Liver (tissue), 9 donors: ENCODE results near the gene SLC9C2. TPM values are rescaled to one million over a fixed set of nuclear protein-coding genes. Genes with fewer than 3 reads are reported as not detected.

Experiments used
- DNase-seq: peaks from one replicate; pipeline ENCODE4 v3.0.0-alpha.2; 2017; ENCODE audit warnings: low spot score
- H3K27ac ChIP-seq, 2 donors: one replicate each; pipeline ENCODE4 v1.7.0; 2013; ENCODE audit warnings: inconsistent platforms in 2 of 2, low read length in 2 of 2, control low read depth in 1 of 2, low read depth in 1 of 2, mild to moderate bottlenecking in 1 of 2
- H3K27me3 ChIP-seq, 4 donors: one replicate each; pipeline versions ENCODE4 v1.6.1 to v1.7.0; 2013; ENCODE audit warnings: low read length in 3 of 4, inconsistent platforms in 1 of 4, mild to moderate bottlenecking in 1 of 4, moderate library complexity in 1 of 4; ENCODE audit not compliant: control insufficient read depth in 4 of 4, insufficient read depth in 4 of 4
- H3K36me3 ChIP-seq, 4 donors: one replicate each; pipeline versions ENCODE4 v1.6.1 to v1.7.0; 2013; ENCODE audit warnings: low read length in 3 of 4, mild to moderate bottlenecking in 3 of 4, low read depth in 1 of 4, moderate library complexity in 1 of 4; ENCODE audit not compliant: control insufficient read depth in 4 of 4, insufficient read depth in 3 of 4
- H3K4me1 ChIP-seq, 4 donors: one replicate each; pipeline versions ENCODE4 v1.6.1 to v1.7.0; 2013; ENCODE audit warnings: low read length in 3 of 4, mild to moderate bottlenecking in 3 of 4, moderate library complexity in 1 of 4; ENCODE audit not compliant: control insufficient read depth in 4 of 4, insufficient read depth in 4 of 4
- H3K4me3 ChIP-seq, 3 donors: one replicate each; pipeline versions ENCODE4 v1.6.1 to v1.7.0; 2013; ENCODE audit warnings: low read length in 3 of 3, control low read depth in 1 of 3, low read depth in 1 of 3, mild to moderate bottlenecking in 1 of 3
- H3K9ac ChIP-seq, 2 donors: one replicate each; pipeline ENCODE4 v1.7.0; 2013; ENCODE audit warnings: low read length in 2 of 2, mild to moderate bottlenecking in 2 of 2, moderate library complexity in 2 of 2, control low read depth in 1 of 2, low read depth in 1 of 2
- H3K9me3 ChIP-seq, 4 donors: one replicate each; pipeline versions ENCODE4 v1.6.1 to v1.7.0; 2013; ENCODE audit warnings: low read length in 3 of 4; ENCODE audit not compliant: control insufficient read depth in 4 of 4
- ATF3 ChIP-seq: IDR thresholded peaks from 2 replicates; pipeline ENCODE4 v1.6.1; 2016; ENCODE audit warnings: antibody characterized with exemption
- CTCF ChIP-seq: fragments of 150-350 bp; IDR thresholded peaks from 2 replicates; pipeline ENCODE4 v1.5.1; 2017; ENCODE audit warnings: improper control_type of control experiment, low read depth, low read length; ENCODE audit not compliant: missing input control
- EGR1 ChIP-seq, 2 donors: IDR thresholded peaks; 2 replicates each; pipeline ENCODE4 v1.6.1; 2016 to 2018; ENCODE audit warnings: antibody characterized with exemption in 2 of 2, low read depth in 2 of 2
- FOXA2 ChIP-seq: IDR thresholded peaks from 2 replicates; pipeline ENCODE4 v1.6.1; 2016; ENCODE audit warnings: antibody characterized with exemption
- HNF4A ChIP-seq, 2 donors: conservative IDR thresholded peaks; 2 replicates each; pipeline ENCODE4 v1.6.1; 2016; ENCODE audit warnings: antibody characterized with exemption in 2 of 2, mild to moderate bottlenecking in 2 of 2
- HNF4G ChIP-seq: IDR thresholded peaks from 2 replicates; pipeline ENCODE4 v1.6.1; 2016; ENCODE audit warnings: antibody characterized with exemption
- JUND ChIP-seq, 2 donors: IDR thresholded peaks; 2 replicates each; pipeline ENCODE4 v1.6.1; 2016; ENCODE audit warnings: antibody characterized with exemption in 2 of 2
- MAX ChIP-seq: IDR thresholded peaks from 2 replicates; pipeline ENCODE4 v1.6.1; 2016; ENCODE audit warnings: antibody characterized with exemption
- NR2F2 ChIP-seq: IDR thresholded peaks from 2 replicates; pipeline ENCODE4 v1.6.1; 2016; ENCODE audit warnings: antibody characterized with exemption
- RAD21 ChIP-seq, 2 donors: IDR thresholded peaks; 2 replicates each; pipeline ENCODE4 v1.6.1; 2016; ENCODE audit warnings: antibody characterized with exemption in 2 of 2, mild to moderate bottlenecking in 2 of 2
- REST ChIP-seq: IDR thresholded peaks from 2 replicates; pipeline ENCODE4 v1.6.1; 2016; ENCODE audit warnings: antibody characterized with exemption, mild to moderate bottlenecking
- RXRA ChIP-seq, 2 donors: IDR thresholded peaks; 2 replicates each; pipeline ENCODE4 v1.6.1; 2017 to 2018; ENCODE audit warnings: antibody characterized with exemption in 2 of 2, mild to moderate bottlenecking in 1 of 2
- SP1 ChIP-seq: IDR thresholded peaks from 2 replicates; pipeline ENCODE4 v1.6.1; 2018; ENCODE audit warnings: antibody characterized with exemption, mild to moderate bottlenecking
- TAF1 ChIP-seq: conservative IDR thresholded peaks from 2 replicates; pipeline ENCODE4 v1.6.1; 2016; ENCODE audit warnings: antibody characterized with exemption, mild to moderate bottlenecking
- YY1 ChIP-seq: IDR thresholded peaks from 2 replicates; pipeline ENCODE4 v1.6.1; 2016; ENCODE audit warnings: antibody characterized with exemption, mild to moderate bottlenecking
- ZBTB33 ChIP-seq: IDR thresholded peaks from 2 replicates; pipeline ENCODE4 v1.6.1; 2016; ENCODE audit warnings: antibody characterized with exemption
- WGBS: extraction: QIAGEN DNeasy Blood & Tissue Kit; methylation state at CpG from one replicate; pipeline ENCODE4 v1.1.7; 2013; 5-methylcytosine and 5-hydroxymethylcytosine counted together
- polyA plus RNA-seq, 2 donors: library from polyadenylated mRNA; stranded (reverse) in 1 of 2; unstranded in 1 of 2; fragments of 200-250 nt in 1 of 2; fragments of >200 nt in 1 of 2; fragmentation: Nextera tagmentation in 1 of 2; extraction: Ambion mirVana in 1 of 2; gene quantifications; one replicate each; pipeline versions ENCODE4 v1.2.1 to v1.2.3, GENCODE V29; 2013 to 2015
- total RNA-seq, 2 donors: library from RNA; depleted of rRNA; stranded (reverse); fragments of >200 nt; gene quantifications; one replicate each; pipeline ENCODE4 v1.2.3, GENCODE V29; 2014
- donor health status: healthy.
- donor health status: healthy.
- donor health status: healthy.
- donor health status: healthy.
- donor health status: healthy.

Gene SLC9C2
- total and polyA plus RNA-seq, 4 donors, result not detected

- Histone ChIP-seq H3K9me3 (no peaks in the 10 kb centered on the region), H3K27me3 (no peaks in the 10 kb centered on the region), H3K36me3 (no peaks in the 10 kb centered on the region), H3K27ac (no peak overlapping the region), H3K9ac (no peak overlapping the region), H3K4me1 (peaks cover 1 to 31% (median 17%) of the 10 kb centered on the region in 4 donors), H3K4me3 (no peak overlapping the region)
- no peak for DNase-seq
- WGBS, result 47% methylated on average over 1 of the region's 1 CpG
- TF ChIP-seq NR2F2 (no peak), SP1 (no peak), RAD21 (IDR thresholded peaks at IDR 0.05) (no peak), ZBTB33 (no peak), HNF4A (conservative IDR thresholded peaks at IDR 0.05) (no peak), YY1 (no peak), JUND (IDR thresholded peaks at IDR 0.05) (no peak), EGR1 (IDR thresholded peaks at IDR 0.05; ENCODE audit: low read depth in 2 of 2) (no peak), ATF3 (no peak)
Observed at GRCh38 chr1:173525926-173526325, 76.9 kb downstream of the SLC9C2 start.

- TF ChIP-seq HNF4A (conservative IDR thresholded peaks at IDR 0.05), result peak; percentile 77 to 81
- no peak for TF ChIP-seq YY1
- peak; percentile 84 for TF ChIP-seq SP1
- TF ChIP-seq JUND (IDR thresholded peaks at IDR 0.05), result no peak
- peak; percentile 27 for TF ChIP-seq ZBTB33
- no peak for TF ChIP-seq TAF1
- peak; percentile 71 for TF ChIP-seq HNF4G
- peak; percentile 66 for TF ChIP-seq REST
- TF ChIP-seq NR2F2, result no peak
- peak; percentile 80 to 85 for TF ChIP-seq RXRA (IDR thresholded peaks at IDR 0.05)
- peak; percentile 37 for TF ChIP-seq FOXA2
- no peak for TF ChIP-seq EGR1 (IDR thresholded peaks at IDR 0.05; ENCODE audit: low read depth in 2 of 2)
- TF ChIP-seq MAX, result peak; percentile 25
- TF ChIP-seq CTCF, result no peak
- TF ChIP-seq RAD21 (IDR thresholded peaks at IDR 0.05), result peak; percentile 10 to 22
- H3K27ac ChIP-seq, result peak overlapping the region; percentile 72 to 86
- H3K27me3 ChIP-seq, result no peaks in the 10 kb centered on the region
- peaks cover 1 to 33% (median 17%) of the 10 kb centered on the region in 4 donors for H3K4me1 ChIP-seq
- DNase-seq, result no peak
- H3K9ac ChIP-seq, result no peak overlapping the region
- WGBS, result 49% methylated on average over 3 of the region's 3 CpGs
- H3K4me3 ChIP-seq, result no peak overlapping the region
- no peaks in the 10 kb centered on the region for H3K36me3 ChIP-seq
- H3K9me3 ChIP-seq, result no peaks in the 10 kb centered on the region
Observed at GRCh38 chr1:173523329-173523728, 79.5 kb downstream of the SLC9C2 start.
